SK-N-SH treated with all-trans-retinoic acid at 6 μM for 48 hours (cell line): ENCODE results near the gene SEC16A.

Source experiments
- ATAC-seq: fragments of 200-7000 bp; cut with Tn5 transposase; 3 replicates; pipeline ENCODE4 v1.9.1; 2020; ENCODE audit warnings: mild to moderate bottlenecking, moderate library complexity
- ARNTL ChIP-seq: fragments of 450-650 bp; formaldehyde crosslinking; IDR thresholded peaks from 2 replicates; pipeline ENCODE4 v1.5.0; 2020; ENCODE audit warnings: low read depth, mild to moderate bottlenecking, moderate library complexity, borderline replicate concordance
- CREB5 ChIP-seq: fragments of 250-450 bp; sonication (Bioruptor Pico); IDR thresholded peaks from 2 replicates; pipeline ENCODE4 v1.5.1; 2020; ENCODE audit warnings: low read depth, mild to moderate bottlenecking, moderate library complexity
- CSDC2 ChIP-seq: fragments of 250-450 bp; sonication (Bioruptor Pico); IDR thresholded peaks from 2 replicates; pipeline ENCODE4 v1.5.0; 2020; ENCODE audit warnings: mild to moderate bottlenecking, moderate library complexity
- CSRNP3 ChIP-seq: fragments of 250-450 bp; sonication (Bioruptor Pico); IDR thresholded peaks from 2 replicates; pipeline ENCODE4 v1.5.1; 2021; ENCODE audit warnings: mild to moderate bottlenecking, moderate library complexity
- ESRRG ChIP-seq: fragments of 250-450 bp; sonication (Bioruptor Pico); IDR thresholded peaks from 2 replicates; pipeline ENCODE4 v1.6.1; 2021; ENCODE audit warnings: mild to moderate bottlenecking
- GLIS3 ChIP-seq: fragments of 250-450 bp; sonication (Bioruptor Pico); IDR thresholded peaks from 2 replicates; pipeline ENCODE4 v1.5.0; 2020; ENCODE audit warnings: mild to moderate bottlenecking, moderate library complexity
- OSR1 ChIP-seq: fragments of 250-450 bp; sonication (Bioruptor Pico); IDR thresholded peaks from 2 replicates; pipeline ENCODE4 v1.8.0; 2022; ENCODE audit warnings: moderate library complexity, mild to moderate bottlenecking, inconsistent platforms
- PATZ1 ChIP-seq: fragments of 250-450 bp; sonication (Bioruptor Pico); IDR thresholded peaks from 2 replicates; pipeline ENCODE4 v1.8.0; 2020; ENCODE audit warnings: mild to moderate bottlenecking, moderate library complexity, borderline replicate concordance
- POU6F1 ChIP-seq: fragments of 250-450 bp; sonication (Bioruptor Pico); IDR thresholded peaks from 2 replicates; pipeline ENCODE4 v1.8.0; 2021; ENCODE audit warnings: low read depth, mild to moderate bottlenecking, moderate library complexity, borderline replicate concordance
- PPARA ChIP-seq: fragments of 250-450 bp; sonication (Bioruptor Pico); IDR thresholded peaks from 2 replicates; pipeline ENCODE4 v1.5.0; 2020; ENCODE audit warnings: mild to moderate bottlenecking, borderline replicate concordance
- RARB ChIP-seq: fragments of 250-450 bp; sonication (Bioruptor Pico); IDR thresholded peaks from 2 replicates; pipeline ENCODE4 v1.8.0; 2021; ENCODE audit warnings: mild to moderate bottlenecking, moderate library complexity
- SNAI2 ChIP-seq: fragments of 250-450 bp; sonication (Bioruptor Pico); IDR thresholded peaks from 2 replicates; pipeline ENCODE4 v1.5.0; 2020; ENCODE audit warnings: mild to moderate bottlenecking, moderate library complexity
- TCF4 ChIP-seq: fragments of 250-450 bp; sonication (Bioruptor Pico); IDR thresholded peaks from 2 replicates; pipeline ENCODE4 v1.8.0; 2021; ENCODE audit warnings: mild to moderate bottlenecking, moderate library complexity, borderline replicate concordance
- TOX ChIP-seq: fragments of 250-450 bp; sonication (Bioruptor Pico); IDR thresholded peaks from 2 replicates; pipeline ENCODE4 v1.8.0; 2021; ENCODE audit warnings: mild to moderate bottlenecking, moderate library complexity, borderline replicate concordance
- TSHZ2 ChIP-seq: fragments of 250-450 bp; sonication (Bioruptor Pico); IDR thresholded peaks from 2 replicates; pipeline ENCODE4 v1.5.0; 2020; ENCODE audit warnings: mild to moderate bottlenecking, moderate library complexity
- ZC3H10 ChIP-seq: fragments of 250-450 bp; sonication (Bioruptor Pico); IDR thresholded peaks from 2 replicates; pipeline ENCODE4 v1.5.1; 2021; ENCODE audit warnings: mild to moderate bottlenecking, moderate library complexity
- ZFP3 ChIP-seq: fragments of 250-450 bp; sonication (Bioruptor Pico); IDR thresholded peaks from 2 replicates; pipeline ENCODE4 v1.5.0; 2020; ENCODE audit warnings: mild to moderate bottlenecking, moderate library complexity
- ZFP30 ChIP-seq: fragments of 450-650 bp; formaldehyde crosslinking; IDR thresholded peaks from 2 replicates; pipeline ENCODE4 v1.5.0; 2022; ENCODE audit warnings: mild to moderate bottlenecking, moderate library complexity
- ZNF565 ChIP-seq: fragments of 450-650 bp; formaldehyde crosslinking; conservative IDR thresholded peaks from 2 replicates; pipeline ENCODE4 v1.5.0; 2020; ENCODE audit warnings: low read depth, mild to moderate bottlenecking, moderate library complexity
- ZNF70 ChIP-seq: fragments of 450-650 bp; formaldehyde crosslinking; IDR thresholded peaks from 2 replicates; pipeline ENCODE4 v1.5.0; 2020; ENCODE audit warnings: mild to moderate bottlenecking, moderate library complexity

Gene SEC16A

GRCh38 chr9:136496801-136497620 lies 14.2 kb upstream of the SEC16A start:
- ATAC-seq: no peak
- TF ChIP-seq ESRRG (no peak), TOX (CRISPR knock-in tag) (no peak), CSDC2 (CRISPR knock-in tag) (no peak), OSR1 (CRISPR knock-in tag) (no peak), ZNF70 (CRISPR knock-in tag) (no peak), CSRNP3 (CRISPR knock-in tag) (no peak), GLIS3 (CRISPR knock-in tag) (no peak), ARNTL (CRISPR knock-in tag) (no peak), RARB (CRISPR knock-in tag) (no peak), TCF4 (CRISPR knock-in tag) (no peak), ZNF565 (CRISPR knock-in tag) (no peak), ZC3H10 (no peak), ZFP3 (CRISPR knock-in tag) (no peak), SNAI2 (CRISPR knock-in tag) (no peak), CREB5 (CRISPR knock-in tag) (no peak), TSHZ2 (CRISPR knock-in tag) (no peak), PPARA (CRISPR knock-in tag) (no peak), PATZ1 (no peak)
- TF ChIP-seq, all 23 proteins: peak for 0

- no peak for ATAC-seq
Observed at GRCh38 chr9:136496181-136496580, 13.3 kb upstream of the SEC16A start.

More at GRCh38 chr9:136496181-136496580, 13.3 kb upstream of the SEC16A start:
- no peak for TF ChIP-seq OSR1 (CRISPR knock-in tag)
- no peak for TF ChIP-seq ZNF565 (CRISPR knock-in tag)
- no peak for TF ChIP-seq GLIS3 (CRISPR knock-in tag)
- TF ChIP-seq PATZ1: no peak
- TF ChIP-seq ESRRG: no peak
- TF ChIP-seq ARNTL (CRISPR knock-in tag): no peak
- TF ChIP-seq ZFP30 (CRISPR knock-in tag): no peak
- TF ChIP-seq ZC3H10: no peak
- no peak for TF ChIP-seq CSRNP3 (CRISPR knock-in tag)
- no peak for TF ChIP-seq POU6F1 (CRISPR knock-in tag)
- TF ChIP-seq TOX (CRISPR knock-in tag): no peak
- no peak for TF ChIP-seq SNAI2 (CRISPR knock-in tag)
